Measurements from ENCODE around the gene SLC4A1AP.

GRCh38 chr2:27671235-27671634 is 7.5 kb downstream of the SLC4A1AP start:
- TF ChIP-seq CTCF (IDR thresholded peaks at IDR 0.05) (no peak), EZH2 (IDR thresholded peaks at IDR 0.05; ENCODE audit: borderline replicate concordance, insufficient read depth, low read depth, low read length, poor library complexity, severe bottlenecking) (no peak)
